Umbilical cord (tissue), 2 donors: ENCODE data around the gene EIF3L. TPM values are rescaled to one million over a fixed set of nuclear protein-coding genes. Genes with fewer than 3 reads are reported as not detected.

Experiments used
- DNase-seq: peaks from one replicate; pipeline ENCODE4 v3.0.0-alpha.2; 2015; ENCODE audit warnings: low spot score
- total RNA-seq: library from RNA; depleted of rRNA; stranded (reverse); fragments of >200 nt; gene quantifications from one replicate; pipeline ENCODE4 v1.2.3, GENCODE V29; 2014; ENCODE audit warnings: low replicate concordance; ENCODE audit not compliant: insufficient read depth

EIF3L gene
- total RNA-seq, 1 donor from 2014 or later, result 268 TPM

- DNase-seq, result peak; percentile 91
Observed at GRCh38 chr22:37904572-37905533, 55.6 kb downstream of the EIF3L start.

GRCh38 chr22:37905534-37906363, 56.5 kb downstream of the EIF3L start, which contains the start of gene MICALL1:
Gene MICALL1, plus strand, starts transcription at chr22:37906297. Its CDS starts 126 bp downstream, at chr22:37906423.
- peak; percentile 77 for DNase-seq

GRCh38 chr22:37906364-37907008, 57.3 kb downstream of the EIF3L start:
- DNase-seq, result no peak

- DNase-seq, result no peak
Observed at GRCh38 chr22:37907036-37907954, 58.1 kb downstream of the EIF3L start.

GRCh38 chr22:37909766-37910165, 60.5 kb downstream of the EIF3L start:
- DNase-seq, result peak; percentile 70

- peak; percentile 66 for DNase-seq
Observed at GRCh38 chr22:37910890-37911672, 61.9 kb downstream of the EIF3L start.

- DNase-seq, result no peak
Observed at GRCh38 chr22:37911697-37912096, 62.5 kb downstream of the EIF3L start.

- DNase-seq, result no peak
Observed at GRCh38 chr22:37912171-37912570, 63.0 kb downstream of the EIF3L start.

GRCh38 chr22:37913233-37913721, 64.1 kb downstream of the EIF3L start:
- DNase-seq, result no peak

GRCh38 chr22:37916311-37916710, 67.1 kb downstream of the EIF3L start:
- DNase-seq, result no peak

GRCh38 chr22:37917874-37918548, 68.8 kb downstream of the EIF3L start:
- DNase-seq, result no peak

GRCh38 chr22:37918580-37919270, 69.5 kb downstream of the EIF3L start:
- no peak for DNase-seq

- no peak for DNase-seq
Observed at GRCh38 chr22:37920126-37920525, 70.9 kb downstream of the EIF3L start.

- DNase-seq, result no peak
Observed at GRCh38 chr22:37922191-37922590, 73.0 kb downstream of the EIF3L start.

- no peak for DNase-seq
Observed at GRCh38 chr22:37923927-37924326, 74.7 kb downstream of the EIF3L start.

- no peak for DNase-seq
Observed at GRCh38 chr22:37924386-37925065, 75.3 kb downstream of the EIF3L start.

GRCh38 chr22:37925330-37925729, 76.1 kb downstream of the EIF3L start:
- DNase-seq, result no peak

- no peak for DNase-seq
Observed at GRCh38 chr22:37925767-37926166, 76.5 kb downstream of the EIF3L start.
